CD14-positive monocyte (primary cell): ENCODE data around the gene DBF4B. TPM values are rescaled to one million over a fixed set of nuclear protein-coding genes. Genes with fewer than 3 reads are reported as not detected.

Experiments used
- DNase-seq, 3 donors: peaks; one replicate each; pipeline ENCODE4 v3.0.0-alpha.2; 2011 to 2022
- H2AFZ ChIP-seq: 2 replicates; pipeline ENCODE4 v1.6.0; 2012; ENCODE audit warnings: mild to moderate bottlenecking, low read depth, low read length, inconsistent platforms; ENCODE audit not compliant: insufficient read depth, poor library complexity, severe bottlenecking
- H3K27ac ChIP-seq, 2 donors: 1 replicate in 1 of 2; 2 replicates in 1 of 2; pipeline ENCODE4 v1.5.1; 2012 to 2013; ENCODE audit warnings: low read length in 2 of 2, control low read depth in 1 of 2, inconsistent platforms in 1 of 2, low read depth in 1 of 2, mild to moderate bottlenecking in 1 of 2
- H3K27me3 ChIP-seq, 2 donors: one replicate each; pipeline versions ENCODE4 v1.6.0 to v1.6.1; 2011 to 2013; ENCODE audit warnings: low read length in 2 of 2; ENCODE audit not compliant: control insufficient read depth in 2 of 2, insufficient read depth in 2 of 2
- H3K36me3 ChIP-seq, 2 donors: replicated peaks in 1 of 2; 1 replicate in 1 of 2; 2 replicates in 1 of 2; pipeline versions ENCODE4 v1.5.1 to v1.6.1; 2012 to 2013; ENCODE audit warnings: low read length in 2 of 2, control low read depth in 1 of 2, inconsistent platforms in 1 of 2, mild to moderate bottlenecking in 1 of 2; ENCODE audit not compliant: insufficient read depth in 2 of 2, control insufficient read depth in 1 of 2
- H3K4me1 ChIP-seq, 2 donors: 1 replicate in 1 of 2; 2 replicates in 1 of 2; pipeline versions ENCODE4 v1.5.1 to v1.6.1; 2012 to 2013; ENCODE audit warnings: low read length in 2 of 2, control low read depth in 1 of 2, inconsistent platforms in 1 of 2, mild to moderate bottlenecking in 1 of 2, moderate library complexity in 1 of 2; ENCODE audit not compliant: insufficient read depth in 2 of 2, control insufficient read depth in 1 of 2
- H3K4me2 ChIP-seq: replicated peaks from 2 replicates; pipeline ENCODE3; 2012; ENCODE audit warnings: low read length, moderate library complexity, mild to moderate bottlenecking; ENCODE audit not compliant: poor library complexity, severe bottlenecking; ENCODE audit errors: extremely low read depth
- H3K4me3 ChIP-seq, 3 experiments: fragments of 200-600 bp in 1 of 3; sonication (generic) in 1 of 3; replicated peaks in 1 of 3; 1 replicate in 2 of 3; 2 replicates in 1 of 3; pipeline ENCODE4 v1.5.1; 2011 to 2013; ENCODE audit warnings: low read length in 3 of 3, mild to moderate bottlenecking in 3 of 3, control low read depth in 2 of 3, low read depth in 2 of 3, inconsistent platforms in 1 of 3, moderate library complexity in 1 of 3
- H3K79me2 ChIP-seq: 2 replicates; pipeline ENCODE4 v1.6.0; 2012; ENCODE audit warnings: mild to moderate bottlenecking, control low read depth, inconsistent platforms, low read length, moderate library complexity; ENCODE audit not compliant: insufficient read depth
- H3K9ac ChIP-seq: 2 replicates; pipeline ENCODE4 v1.6.0; 2017; ENCODE audit warnings: low read length, mild to moderate bottlenecking; ENCODE audit not compliant: insufficient read depth, poor library complexity, severe bottlenecking
- H3K9me3 ChIP-seq, 2 donors: replicated peaks in 1 of 2; 1 replicate in 1 of 2; 2 replicates in 1 of 2; pipeline versions ENCODE4 v1.5.1 to v1.6.1; 2012 to 2013; ENCODE audit warnings: low read length in 2 of 2, control low read depth in 1 of 2; ENCODE audit not compliant: control insufficient read depth in 1 of 2, insufficient read depth in 1 of 2
- H4K20me1 ChIP-seq: 2 replicates; pipeline ENCODE4 v1.6.0; 2012; ENCODE audit warnings: mild to moderate bottlenecking, low read length, control low read depth, moderate library complexity; ENCODE audit not compliant: insufficient read depth
- H3K27ac Mint-ChIP-seq, 7 donors: one replicate each; pipeline ENCODE4 v1.8.0; 2020; ENCODE audit warnings: mild to moderate bottlenecking in 7 of 7, mixed read lengths in 7 of 7, moderate library complexity in 6 of 7, inconsistent platforms in 2 of 7
- H3K27me3 Mint-ChIP-seq, 3 donors: one replicate each; pipeline ENCODE4 v1.8.0; 2021 to 2022; ENCODE audit warnings: low read depth in 3 of 3, mild to moderate bottlenecking in 3 of 3, mixed read lengths in 3 of 3, moderate library complexity in 3 of 3, inconsistent platforms in 1 of 3
- H3K36me3 Mint-ChIP-seq, 2 donors: one replicate each; pipeline ENCODE4 v1.8.0; 2020; ENCODE audit warnings: mixed read lengths in 2 of 2, inconsistent platforms in 1 of 2, mild to moderate bottlenecking in 1 of 2
- H3K4me1 Mint-ChIP-seq: one replicate; pipeline ENCODE4 v1.8.0; 2020; ENCODE audit warnings: mild to moderate bottlenecking, mixed read lengths
- H3K4me3 Mint-ChIP-seq, 2 donors: one replicate each; pipeline ENCODE4 v1.8.0; 2020; ENCODE audit warnings: mild to moderate bottlenecking in 2 of 2, mixed read lengths in 2 of 2, moderate library complexity in 1 of 2
- H3K9me3 Mint-ChIP-seq, 7 donors: one replicate each; pipeline ENCODE4 v1.8.0; 2020 to 2022; ENCODE audit warnings: mixed read lengths in 7 of 7, mild to moderate bottlenecking in 6 of 7, moderate library complexity in 6 of 7, inconsistent platforms in 2 of 7
- CTCF ChIP-seq: fragments of 200-600 bp; IDR thresholded peaks from one replicate; pipeline ENCODE4 v1.8.0; 2022; ENCODE audit warnings: antibody characterized with exemption, mild to moderate bottlenecking
- WGBS: methylation state at CpG from one replicate; pipeline ENCODE4 v1.1.5; 2013; ENCODE audit warnings: missing lambda C conversion rate; ENCODE audit not compliant: insufficient coverage; 5-methylcytosine and 5-hydroxymethylcytosine counted together
- intact Hi-C, 2 donors: fragments of 100-400 bp; cut with micrococcal nuclease; formaldehyde crosslinking; loops; one replicate each; pipeline versions ENCODE4 v1.15.0 to v1.15.1; 2023
- polyA plus RNA-seq, 3 donors: library from polyadenylated mRNA; depleted of rRNA in 1 of 3; unstranded in 2 of 3; stranded (reverse) in 1 of 3; fragments of 300-500 nt in 2 of 3; fragments of >200 nt in 1 of 3; fragmentation: Illumina TruSeq in 2 of 3; gene quantifications; 1 replicate in 2 of 3; 2 replicates in 1 of 3; pipeline ENCODE4 v1.2.3, GENCODE V29; 2012 to 2021

The DBF4B gene
- polyA plus RNA-seq, 3 donors: 0.23 to 2.9 (median 0.34) TPM

GRCh38 chr17:44767493-44767892 lies 59.0 kb downstream of the DBF4B start:
- DNase-seq: no peak
- 29% methylated on average over 3 of the region's 4 CpGs for WGBS

GRCh38 chr17:44768505-44769142 lies 60.2 kb downstream of the DBF4B start:
- peaks cover 0 to 2% (median 0%) of the 10 kb centered on the region in 7 donors for H3K9me3 Mint-ChIP-seq
- 15% methylated on average over 5 of the region's 11 CpGs for WGBS
- Histone ChIP-seq H3K79me2 (no peaks in the 10 kb centered on the region), H3K27ac (no peak overlapping the region), H3K4me2 (no peak overlapping the region), H3K4me3 (no peak overlapping the region), H3K36me3 (no peaks in the 10 kb centered on the region), H3K9me3 (no peaks in the 10 kb centered on the region), H4K20me1 (no peaks in the 10 kb centered on the region), H3K27me3 (no peaks in the 10 kb centered on the region), H2AFZ (peak overlapping the region; percentile 41), H3K9ac (no peak overlapping the region), H3K4me1 (peaks cover 12 to 16% of the 10 kb centered on the region in 2 donors)
- H3K4me3 Mint-ChIP-seq: no peak overlapping the region
- peak overlapping the region in 1 of 7 donors; percentile 78 for H3K27ac Mint-ChIP-seq
- peaks cover 18% of the 10 kb centered on the region for H3K4me1 Mint-ChIP-seq
- intact Hi-C loops: no loop called here
- H3K36me3 Mint-ChIP-seq: no peaks in the 10 kb centered on the region
- peaks cover 2 to 17% (median 9%) of the 10 kb centered on the region in 3 donors for H3K27me3 Mint-ChIP-seq
- TF ChIP-seq CTCF: no peak
- no peak for DNase-seq

More at GRCh38 chr17:44767493-44767892, 59.0 kb downstream of the DBF4B start:
- Histone ChIP-seq H3K4me3 (no peak overlapping the region), H4K20me1 (no peaks in the 10 kb centered on the region), H3K27me3 (no peaks in the 10 kb centered on the region), H3K9me3 (no peaks in the 10 kb centered on the region), H3K4me2 (no peak overlapping the region), H2AFZ (no peak overlapping the region), H3K9ac (no peak overlapping the region), H3K4me1 (peaks cover 12 to 16% of the 10 kb centered on the region in 2 donors), H3K36me3 (no peaks in the 10 kb centered on the region), H3K27ac (no peak overlapping the region), H3K79me2 (no peaks in the 10 kb centered on the region)
- no peaks in the 10 kb centered on the region for H3K36me3 Mint-ChIP-seq
- H3K4me3 Mint-ChIP-seq: no peak overlapping the region
- H3K27ac Mint-ChIP-seq: no peak overlapping the region
- H3K9me3 Mint-ChIP-seq: peaks cover 0 to 2% (median 0%) of the 10 kb centered on the region in 7 donors
- peaks cover 18% of the 10 kb centered on the region for H3K4me1 Mint-ChIP-seq
- peaks cover 3 to 11% (median 6%) of the 10 kb centered on the region in 3 donors for H3K27me3 Mint-ChIP-seq
- intact Hi-C loops: no loop called here
- TF ChIP-seq CTCF: no peak
